Hematopoietic multipotent progenitor cell treated with erythropoietin and hydrocortisone succinate and interleukin-3 and kit ligand, for 17 days (in vitro differentiated cells): ENCODE data around the gene ZNF302.
A peak's percentile ranks its signal among the peaks of the same experiment; 100 is the strongest.

Experiments used
- DNase-seq: peaks from one replicate; pipeline ENCODE4 v3.0.0-alpha.2; 2015; ENCODE audit warnings: low spot score

Gene ZNF302

DNA sequence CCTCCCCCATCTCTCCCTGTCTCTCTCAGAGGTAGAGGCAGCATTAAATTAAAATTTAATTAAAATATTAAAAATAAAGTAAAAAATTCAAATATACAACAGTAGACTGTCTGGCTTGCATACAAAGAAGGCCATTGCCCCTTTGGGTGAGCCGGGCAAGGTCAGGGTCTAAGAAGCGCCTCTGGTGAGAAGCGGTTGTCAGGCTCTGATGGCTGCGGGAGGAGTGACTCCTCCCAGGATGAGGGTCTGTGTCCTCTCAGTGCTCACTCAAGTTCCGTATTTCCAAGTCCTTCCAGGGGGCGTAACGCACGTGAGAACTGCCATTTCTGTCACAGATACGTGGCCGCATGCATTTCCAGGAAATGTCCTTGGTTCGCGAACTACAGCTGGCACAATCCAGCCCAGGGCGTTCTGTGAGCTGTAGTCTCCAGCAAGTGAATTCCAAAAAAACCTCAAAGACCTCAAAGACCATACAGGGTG lies 55.8 kb downstream of the ZNF302 start:
- no peak for DNase-seq

DNA sequence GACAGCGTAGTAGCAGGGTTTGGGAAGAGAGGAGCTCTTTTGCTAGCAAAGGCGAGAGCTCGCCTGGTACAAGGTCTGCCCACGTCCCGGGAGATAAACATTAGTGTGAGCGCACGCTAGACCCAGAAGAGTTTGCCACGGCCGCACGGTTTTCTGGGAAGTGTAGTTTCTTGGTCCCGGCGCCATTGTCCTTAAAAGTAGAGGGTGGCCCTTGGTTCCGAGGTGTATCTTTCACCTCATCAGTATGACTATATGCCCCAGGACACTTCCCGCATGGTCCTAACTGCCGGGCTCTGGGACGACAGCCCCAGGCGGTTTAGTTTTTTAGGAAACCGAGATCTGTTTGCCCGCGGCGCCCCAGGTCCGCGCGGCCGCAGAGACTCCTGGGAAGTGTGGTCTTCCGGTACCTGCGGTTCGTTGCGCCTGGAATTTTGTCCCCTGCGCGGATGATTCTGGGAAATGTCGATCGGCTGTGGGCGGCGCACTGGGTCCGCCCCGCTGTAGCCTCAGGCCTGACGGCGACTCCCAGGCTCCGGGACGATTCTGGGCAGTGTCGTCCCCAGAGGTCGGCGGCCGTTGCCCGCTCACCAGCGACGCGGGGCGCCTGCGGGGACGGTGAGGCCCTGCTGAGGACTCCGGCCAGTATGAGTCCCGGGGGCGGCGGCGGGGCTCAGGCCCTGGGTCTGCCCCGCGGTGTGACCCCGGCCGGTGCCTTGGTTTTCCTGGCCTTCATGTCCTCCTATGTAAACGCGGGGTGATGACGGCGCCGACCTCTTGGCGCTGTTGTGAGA lies 56.5 kb downstream of the ZNF302 start, which contains the start of gene ZNF181:
Gene ZNF181 (plus strand): TSS at position 498 of the 791 bp plus-strand sequence. CDS start 795 bp downstream, outside the sequence.
- DNase-seq = peak; percentile 87

DNA sequence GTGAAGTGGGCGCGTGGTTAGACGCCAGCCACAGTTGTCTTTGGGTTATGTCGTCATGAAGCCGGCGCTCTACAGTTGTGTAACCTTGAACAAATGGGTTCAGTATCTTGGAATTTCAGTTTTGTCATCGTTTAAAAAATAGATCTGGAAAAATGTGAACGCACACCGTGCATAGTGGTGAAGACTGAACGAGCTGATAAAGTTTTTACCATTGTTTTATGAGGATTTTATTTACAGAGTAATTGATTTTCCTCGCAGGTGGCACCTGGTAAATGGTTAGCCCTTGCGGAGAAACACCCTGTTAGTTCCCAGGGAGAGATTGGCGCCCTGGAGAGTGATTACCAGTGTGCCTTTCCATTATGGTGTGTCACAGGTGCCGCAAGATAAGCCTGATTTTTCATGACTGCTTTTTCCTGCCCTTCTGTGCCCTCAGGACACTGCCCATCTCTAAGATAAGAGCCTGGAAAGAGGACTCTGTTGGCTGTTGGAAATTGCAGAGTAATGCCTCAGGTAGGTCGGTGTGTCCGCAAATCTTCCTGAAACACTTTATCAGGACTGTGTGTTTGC lies 57.1 kb downstream of the ZNF302 start:
- no peak for DNase-seq
